Bronchial epithelial cell (primary cell): ENCODE results near the gene SDC1. TPM values are rescaled to one million over a fixed set of nuclear protein-coding genes. Genes with fewer than 3 reads are reported as not detected.

Source experiments
- DNase-seq: peaks from one replicate; pipeline ENCODE4 v3.0.0-alpha.2; 2010; ENCODE audit warnings: low read depth
- FAIRE-seq: peaks from 2 replicates; lab custom pipeline; 2011; peaks lifted over from hg19 to GRCh38; lab: Jason Lieb, UNC
- H3K27me3 ChIP-seq: 2 replicates; pipeline ENCODE4 v1.5.1; 2011; ENCODE audit warnings: low read length; ENCODE audit not compliant: control insufficient read depth, insufficient read depth
- H3K36me3 ChIP-seq: 2 replicates; pipeline ENCODE4 v1.5.1; 2011; ENCODE audit warnings: low read length; ENCODE audit not compliant: control insufficient read depth, insufficient read depth
- H3K4me3 ChIP-seq: 2 replicates; pipeline ENCODE4 v1.5.1; 2011; ENCODE audit warnings: mild to moderate bottlenecking, low read depth, low read length, control low read depth
- CTCF ChIP-seq: IDR thresholded peaks from 2 replicates; pipeline ENCODE4 v1.5.1; 2011; ENCODE audit warnings: mild to moderate bottlenecking, moderate library complexity, low read length, control low read depth, inconsistent platforms; ENCODE audit not compliant: insufficient read depth, severe bottlenecking
- total RNA-seq: library from RNA; depleted of rRNA; stranded (reverse); fragments of >200 nt; gene quantifications from 2 replicates; pipeline ENCODE4 v1.2.1, GENCODE V29; 2014

SDC1 gene
- total RNA-seq, 1 donor from 2014 or later, result 1,084 TPM

GRCh38 chr2:20153131-20153851 is 71.6 kb downstream of the SDC1 start:
- no peak for FAIRE-seq
- Histone ChIP-seq H3K27me3 (no peaks in the 10 kb centered on the region), H3K4me3 (no peak overlapping the region), H3K36me3 (no peaks in the 10 kb centered on the region)
- no peak for TF ChIP-seq CTCF
- DNase-seq, result peak; percentile 78

GRCh38 chr2:20150806-20151571 is 73.9 kb downstream of the SDC1 start:
- no peak for FAIRE-seq
- Histone ChIP-seq H3K27me3 (no peaks in the 10 kb centered on the region), H3K4me3 (no peak overlapping the region), H3K36me3 (no peaks in the 10 kb centered on the region)
- DNase-seq, result no peak
- no peak for TF ChIP-seq CTCF

Other genes with a start within 250 kb of the SDC1 start
- gene WDR35, start 235.0 kb downstream of the SDC1 start, total RNA-seq, result 4.2 and 8.7 TPM in 2 replicates
- gene MATN3, start 212.5 kb downstream of the SDC1 start, total RNA-seq, result 0.26 and 1.0 TPM in 2 replicates
- 60.0 and 63.1 TPM in 2 replicates for gene LAPTM4A, start 173.5 kb downstream of the SDC1 start, total RNA-seq
- gene PUM2, start 125.7 kb upstream of the SDC1 start, total RNA-seq, result 43.7 and 48.5 TPM in 2 replicates
- 51.9 and 65.9 TPM in 2 replicates for gene RHOB, start 221.9 kb upstream of the SDC1 start, total RNA-seq